Activated naive CD4-positive, alpha-beta T cell treated with anti-CD3 and anti-CD28 coated beads for 36 hours (primary cell): ENCODE results near the gene EHD1. TPM values are rescaled to one million over a fixed set of nuclear protein-coding genes. Genes with fewer than 3 reads are reported as not detected.
A peak's percentile ranks its signal among the peaks of the same experiment; 100 is the strongest.

Source experiments
- CTCF ChIA-PET: fragments of 350-600 bp; sonication (Branson Sonifier 250); formaldehyde crosslinking; loops from one replicate; lab custom pipeline; 2021; ENCODE audit warnings: antibody characterized with exemption; lab: Charles Lee
- DNase-seq: peaks from one replicate; pipeline ENCODE4 v3.0.0-alpha.2; 2020
- H3K27ac Mint-ChIP-seq: one replicate; pipeline ENCODE4 v1.8.0; 2021; ENCODE audit warnings: mild to moderate bottlenecking, mixed read lengths
- H3K27me3 Mint-ChIP-seq: one replicate; pipeline ENCODE4 v1.8.0; 2021; ENCODE audit warnings: low read depth, mixed read lengths
- H3K36me3 Mint-ChIP-seq: one replicate; pipeline ENCODE4 v1.8.0; 2021; ENCODE audit warnings: low read depth, mixed read lengths
- H3K4me1 Mint-ChIP-seq: one replicate; pipeline ENCODE4 v1.8.0; 2021; ENCODE audit warnings: low read depth, mixed read lengths
- H3K4me3 Mint-ChIP-seq: one replicate; pipeline ENCODE4 v1.8.0; 2021; ENCODE audit warnings: mild to moderate bottlenecking, moderate library complexity, mixed read lengths
- H3K9me3 Mint-ChIP-seq: one replicate; pipeline ENCODE4 v1.8.0; 2021; ENCODE audit warnings: mixed read lengths
- intact Hi-C: fragments of 100-400 bp; cut with micrococcal nuclease; formaldehyde crosslinking; loops from one replicate; pipeline ENCODE4 v1.15.1; 2023
- microRNA-seq: library from miRNA; unstranded; fragments of <30 nt; microRNA quantifications from one replicate; pipeline ENCODE4 v1.2.0, GENCODE V29; 2022; ENCODE audit warnings: borderline microRNAs expressed, borderline replicate concordance
- total RNA-seq, 2 experiments: library from RNA; stranded (reverse); gene quantifications; one replicate each; pipeline ENCODE4 v1.2.3, GENCODE V29; 2021

Gene EHD1
- total RNA-seq, 2 experiments from 2014 or later = 124 to 132 TPM

- Mint-ChIP-seq H3K9me3 (no peaks in the 10 kb centered on the region), H3K27ac (peak overlapping the region; percentile 85), H3K4me3 (peak overlapping the region; percentile 81), H3K4me1 (peaks cover 27% of the 10 kb centered on the region), H3K27me3 (no peaks in the 10 kb centered on the region), H3K36me3 (peaks cover 5% of the 10 kb centered on the region)
- CTCF ChIA-PET = no interaction called here
- intact Hi-C loops = loop anchor here (1.0 to 5.0 kb wide), 4 partner anchors 24 to 1055 kb away; partner anchors contain the start of genes CFL1, FAU, MRPL49 and SF1
- DNase-seq = peak; percentile 71
Observed at GRCh38 chr11:64802370-64803157, 75.9 kb downstream of the EHD1 start.

Small RNAs within 50 kb of the gene (microRNA-seq; reads per million reads assigned to microRNA genes)
- not detected for gene MIR6749
- gene MIR6750 = 3.8 reads per million

Other genes starting within 250 kb of the EHD1 start
- gene NRXN2, start 155.4 kb downstream of the EHD1 start, total RNA-seq = under 1 TPM; 0.24 to 0.35 TPM
- 1 to 10 TPM; 5.2 to 5.6 TPM for gene RASGRP2, start 134.5 kb downstream of the EHD1 start, total RNA-seq
- under 1 TPM; 0.64 to 0.89 TPM for gene PYGM, start 118.6 kb downstream of the EHD1 start, total RNA-seq
- gene SF1, start 100.1 kb downstream of the EHD1 start, total RNA-seq = 100 to 1,000 TPM; 303 to 320 TPM
- gene MAP4K2, start 75.4 kb downstream of the EHD1 start, total RNA-seq = 10 to 100 TPM; 69.5 to 73.9 TPM
- 10 to 100 TPM; 23.9 TPM for gene MEN1, start 68.1 kb downstream of the EHD1 start, total RNA-seq
- under 1 TPM; 0.32 to 0.41 TPM for gene CDC42BPG, start 34.0 kb downstream of the EHD1 start, total RNA-seq
- gene ATG2A, start 38.6 kb upstream of the EHD1 start, total RNA-seq = 10 to 100 TPM; 15.1 to 16.3 TPM
- 1 to 10 TPM; 3.3 to 4.6 TPM for gene PPP2R5B, start 46.1 kb upstream of the EHD1 start, total RNA-seq
- not detected for gene GPHA2, start 57.3 kb upstream of the EHD1 start, total RNA-seq
- under 1 TPM; 0.29 to 0.37 TPM for gene MAJIN, start 93.5 kb upstream of the EHD1 start, total RNA-seq
- not detected for gene BATF2, start 118.3 kb upstream of the EHD1 start, total RNA-seq
- gene ARL2, start 135.5 kb upstream of the EHD1 start, total RNA-seq = 100 to 1,000 TPM; 134 to 135 TPM
- gene SNX15, start 148.8 kb upstream of the EHD1 start, total RNA-seq = 1 to 10 TPM; 8.9 to 9.4 TPM
- gene SAC3D1, start 162.6 kb upstream of the EHD1 start, total RNA-seq = 10 to 100 TPM; 19.2 to 20.3 TPM
- 10 to 100 TPM in 1 of 2 experiments, 1 to 10 TPM in 1; 8.5 to 10.2 TPM for gene NAALADL1, start 179.9 kb upstream of the EHD1 start, total RNA-seq
- 100 to 1,000 TPM; 169 to 174 TPM for gene CDCA5, start 205.4 kb upstream of the EHD1 start, total RNA-seq
- 10 to 100 TPM; 24.2 to 25.6 TPM for gene ZFPL1, start 205.6 kb upstream of the EHD1 start, total RNA-seq
- 10 to 100 TPM; 90.8 to 96.0 TPM for gene VPS51, start 217.6 kb upstream of the EHD1 start, total RNA-seq
- gene TM7SF2, start 233.3 kb upstream of the EHD1 start, total RNA-seq = 10 to 100 TPM; 10.9 to 11.9 TPM
- 1 to 10 TPM; 5.6 to 6.1 TPM for gene ZNHIT2, start 239.1 kb upstream of the EHD1 start, total RNA-seq
- gene FAU, start 243.5 kb upstream of the EHD1 start, total RNA-seq = 1,000 to 10,000 TPM; 1,272 to 1,294 TPM
- 10 to 100 TPM; 49.3 to 51.6 TPM for gene MRPL49, start 243.7 kb upstream of the EHD1 start, total RNA-seq